D721Med (cell line): ENCODE data around the gene ITGB3BP.
A peak's percentile ranks its signal among the peaks of the same experiment; 100 is the strongest.
"Not testable (repeated sequence)": the region's sequence is repeated elsewhere in the genome, so short reads cannot be mapped to it uniquely, and the experiment has no call there.

ENCODE experiments used
- DNase-seq: peaks from one replicate; pipeline ENCODE4 v3.0.0; 2011; ENCODE audit warnings: low spot score; ENCODE audit not compliant: insufficient read length
- FAIRE-seq: peaks from 2 replicates; lab custom pipeline; 2011; peaks lifted over from hg19 to GRCh38; lab: Jason Lieb, UNC
- TF ChIP-seq, protein P1 (sequence below): IDR thresholded peaks from 2 replicates; pipeline ENCODE4 v1.5.1; 2012; ENCODE audit warnings: mild to moderate bottlenecking, control low read depth; ENCODE audit not compliant: insufficient read depth; ENCODE audit errors: missing control alignments

ITGB3BP gene

DNA sequence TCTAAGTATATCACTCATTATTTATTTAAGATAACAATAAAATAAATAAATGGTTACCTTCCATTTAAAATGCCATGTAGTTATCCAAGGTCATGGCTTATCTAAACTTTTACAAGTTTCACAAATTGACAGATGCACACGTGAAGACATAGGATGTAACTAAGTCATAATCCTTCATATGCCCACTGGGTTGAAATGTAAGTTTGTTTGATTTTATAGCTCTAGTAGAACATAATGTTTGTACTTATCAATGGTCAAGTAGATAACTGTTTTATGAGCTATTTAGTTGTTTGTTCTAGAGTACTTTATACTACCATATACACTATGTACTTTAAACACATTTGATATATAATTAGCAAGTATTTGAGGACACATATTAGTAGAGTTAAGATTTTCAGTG, 43.0 kb downstream of the ITGB3BP start:
- peak; percentile 38 for FAIRE-seq
- TF ChIP-seq, protein P1, sequence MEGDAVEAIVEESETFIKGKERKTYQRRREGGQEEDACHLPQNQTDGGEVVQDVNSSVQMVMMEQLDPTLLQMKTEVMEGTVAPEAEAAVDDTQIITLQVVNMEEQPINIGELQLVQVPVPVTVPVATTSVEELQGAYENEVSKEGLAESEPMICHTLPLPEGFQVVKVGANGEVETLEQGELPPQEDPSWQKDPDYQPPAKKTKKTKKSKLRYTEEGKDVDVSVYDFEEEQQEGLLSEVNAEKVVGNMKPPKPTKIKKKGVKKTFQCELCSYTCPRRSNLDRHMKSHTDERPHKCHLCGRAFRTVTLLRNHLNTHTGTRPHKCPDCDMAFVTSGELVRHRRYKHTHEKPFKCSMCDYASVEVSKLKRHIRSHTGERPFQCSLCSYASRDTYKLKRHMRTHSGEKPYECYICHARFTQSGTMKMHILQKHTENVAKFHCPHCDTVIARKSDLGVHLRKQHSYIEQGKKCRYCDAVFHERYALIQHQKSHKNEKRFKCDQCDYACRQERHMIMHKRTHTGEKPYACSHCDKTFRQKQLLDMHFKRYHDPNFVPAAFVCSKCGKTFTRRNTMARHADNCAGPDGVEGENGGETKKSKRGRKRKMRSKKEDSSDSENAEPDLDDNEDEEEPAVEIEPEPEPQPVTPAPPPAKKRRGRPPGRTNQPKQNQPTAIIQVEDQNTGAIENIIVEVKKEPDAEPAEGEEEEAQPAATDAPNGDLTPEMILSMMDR, result no peak
- DNase-seq, result no peak

DNA sequence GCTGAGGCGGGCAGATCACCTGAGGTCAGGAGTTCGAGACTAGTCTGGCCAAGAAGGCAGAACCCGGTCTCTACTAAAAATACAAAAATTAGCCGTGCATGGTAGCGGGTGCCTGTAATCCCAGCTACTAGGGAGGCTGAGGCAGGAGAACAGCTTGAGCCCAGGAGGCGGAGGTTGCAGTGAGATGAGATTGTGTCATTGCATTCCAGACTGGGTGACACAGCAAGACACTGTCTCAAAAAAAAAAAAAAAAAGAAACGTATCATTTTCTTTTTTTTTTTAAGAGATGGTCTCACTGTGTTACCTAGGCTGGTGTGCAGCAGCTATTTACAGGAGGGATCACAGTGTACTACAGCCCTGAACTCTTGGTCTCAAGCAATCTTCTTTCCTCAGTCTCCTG, 47.3 kb downstream of the ITGB3BP start:
- TF ChIP-seq, protein P1, result no peak
- FAIRE-seq (no peak), DNase-seq (no peak)

DNA sequence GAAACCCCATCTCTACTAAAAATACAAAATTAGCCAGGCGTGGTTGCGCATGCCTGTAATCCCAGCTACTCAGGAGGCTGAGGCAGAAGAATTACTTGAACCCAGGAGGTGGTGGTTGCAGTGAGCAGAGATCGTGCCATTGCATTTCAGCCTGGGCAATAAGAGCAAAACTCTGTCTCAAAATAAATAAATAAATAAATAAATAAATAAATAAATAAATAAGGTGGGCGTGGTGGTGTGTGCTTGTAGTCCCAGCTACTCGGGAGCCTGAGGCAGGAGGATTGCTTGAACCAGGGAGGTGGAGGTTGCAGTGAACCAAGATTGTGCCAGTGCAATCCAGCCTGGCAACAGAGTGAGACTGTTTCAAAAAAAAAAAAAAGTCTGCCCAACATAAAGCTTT, 54.3 kb downstream of the ITGB3BP start:
- not testable (repeated sequence) for FAIRE-seq

DNA sequence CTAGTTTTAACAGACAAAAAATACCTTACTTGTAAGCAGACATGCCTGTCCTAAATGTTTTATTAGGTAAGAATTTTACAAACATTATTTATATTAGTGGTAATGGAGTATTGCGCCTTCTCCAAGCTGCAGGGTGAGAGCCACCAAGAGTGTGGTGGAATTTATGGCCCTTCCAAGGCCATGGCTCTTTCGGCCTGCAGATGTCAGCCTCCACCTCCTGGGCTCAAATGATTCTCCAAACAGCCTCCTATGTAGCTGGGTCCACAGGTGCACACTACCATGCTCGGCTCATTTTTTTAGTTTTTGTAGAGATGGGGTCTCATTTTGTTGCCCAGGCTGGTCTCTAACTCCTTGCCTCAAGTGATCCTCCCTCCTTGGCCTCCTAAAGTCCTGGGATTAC, 56.3 kb downstream of the ITGB3BP start:
- TF ChIP-seq, protein P1, result peak; percentile 4
- FAIRE-seq (no peak), DNase-seq (no peak)

More for the DNA sequence above, 54.3 kb downstream of the ITGB3BP start:
- DNase-seq, result not testable (repeated sequence)

DNA sequence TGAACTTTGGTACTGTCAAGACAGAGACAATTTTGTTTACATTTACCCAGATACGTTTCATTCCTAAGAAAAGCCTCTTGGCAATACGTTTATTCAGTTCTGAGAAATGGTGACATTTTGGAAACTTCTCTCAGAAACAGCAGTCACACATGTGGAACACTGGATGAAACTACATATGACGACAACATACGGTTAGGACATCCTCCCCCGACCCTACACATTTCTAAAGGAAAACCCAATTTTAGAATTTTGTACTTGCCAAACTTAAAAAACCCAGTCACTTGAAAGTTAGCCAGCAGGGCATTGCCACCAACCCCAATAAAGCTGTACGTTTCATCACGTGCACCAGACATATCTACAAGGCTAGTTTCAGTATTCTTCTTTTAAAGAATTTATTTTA, 56.8 kb downstream of the ITGB3BP start:
- TF ChIP-seq, protein P1, result no peak
- FAIRE-seq (no peak), DNase-seq (no peak)

DNA sequence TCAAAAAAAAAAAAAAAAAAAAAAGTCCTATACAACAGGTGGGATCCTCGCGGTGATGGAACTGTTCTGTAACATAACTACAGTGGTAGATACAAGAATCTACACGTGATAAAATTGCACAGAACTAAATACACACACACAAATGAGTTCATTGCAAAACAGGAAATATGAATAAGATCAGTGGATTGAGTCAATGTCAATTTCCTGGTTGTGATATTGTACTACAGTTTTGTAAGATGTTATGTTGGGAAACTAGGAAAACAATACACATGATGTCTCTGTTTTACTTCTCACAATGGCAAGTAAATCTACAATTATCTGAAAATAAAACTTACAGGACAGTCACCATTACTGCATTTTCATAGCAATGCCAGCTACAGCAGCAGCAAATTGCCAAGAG, 59.8 kb downstream of the ITGB3BP start:
- FAIRE-seq, result no peak
- TF ChIP-seq, protein P1, result no peak
- DNase-seq, result no peak

DNA sequence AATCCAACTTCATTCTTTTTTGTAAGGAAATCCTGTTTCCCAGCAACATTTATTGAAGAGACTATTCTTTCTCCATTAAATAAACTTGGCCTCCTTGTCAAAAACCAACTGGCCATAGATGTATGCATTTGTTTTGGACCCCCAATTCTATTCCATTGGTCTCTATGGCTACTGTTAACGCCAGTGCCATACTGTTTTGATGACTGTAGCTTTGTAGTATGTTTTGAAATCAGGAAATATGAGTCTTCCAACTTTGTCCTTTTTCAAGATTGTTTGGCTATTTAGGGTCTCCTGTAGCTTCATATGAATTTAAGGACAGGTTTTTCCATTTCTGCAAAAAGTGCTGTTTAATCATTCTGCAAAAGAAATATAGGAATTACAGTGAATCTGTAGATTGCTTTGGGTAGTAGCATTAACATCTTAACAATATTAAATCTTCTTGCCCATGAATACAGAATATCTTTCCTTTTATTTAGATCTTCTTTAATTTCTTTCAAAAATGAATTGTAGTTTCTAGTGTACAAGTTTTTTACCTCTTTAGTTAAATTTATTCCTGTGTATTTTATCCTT, 61.3 kb downstream of the ITGB3BP start:
- DNase-seq, result no peak
- TF ChIP-seq, protein P1, result no peak
- FAIRE-seq, result no peak

DNA sequence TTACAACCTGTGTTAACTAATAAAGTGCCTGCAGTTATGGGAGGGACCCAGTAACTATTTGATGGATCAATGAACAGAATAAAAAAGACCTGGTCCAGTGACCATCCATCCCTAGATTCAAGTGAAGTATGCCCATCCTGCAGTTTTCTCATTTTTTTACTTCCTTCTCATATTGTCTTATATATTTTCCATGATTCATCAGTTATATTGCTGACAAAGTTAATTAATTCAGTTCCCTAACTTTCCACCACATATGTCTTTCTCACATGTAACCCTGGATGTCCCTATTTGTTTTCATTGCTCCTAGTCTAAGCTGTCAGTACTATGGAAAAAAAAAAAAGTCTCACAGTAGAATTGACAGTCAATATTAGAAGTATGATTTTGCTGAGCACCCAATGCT, 64.3 kb downstream of the ITGB3BP start:
- TF ChIP-seq, protein P1, result no peak
- no peak for FAIRE-seq

More for the DNA sequence above, 64.3 kb downstream of the ITGB3BP start:
- no peak for DNase-seq
